GM10266 (cell line): ENCODE measurements around the gene SQSTM1.

Experiments
- DNase-seq: peaks from one replicate; pipeline ENCODE4 v3.0.0; 2012; ENCODE audit errors: extremely low spot score
- CTCF ChIP-seq: IDR thresholded peaks from 2 replicates; pipeline ENCODE4 v1.5.1; 2012; ENCODE audit warnings: mild to moderate bottlenecking, low read depth; ENCODE audit not compliant: control insufficient read depth, insufficient read depth; ENCODE audit errors: missing control alignments

SQSTM1 gene

GRCh38 chr5:179886190-179886911 is 65.6 kb downstream of the SQSTM1 start:
- no peak for TF ChIP-seq CTCF

GRCh38 chr5:179887095-179887494 is 66.4 kb downstream of the SQSTM1 start:
- no peak for TF ChIP-seq CTCF
- no peak for DNase-seq

More at GRCh38 chr5:179886190-179886911, 65.6 kb downstream of the SQSTM1 start:
- no peak for DNase-seq
